Liver (tissue), 3 donors: ENCODE results near the gene LPAR1.

Source experiments
- EGR1 ChIP-seq, 2 donors: IDR thresholded peaks; 2 replicates each; pipeline ENCODE4 v1.6.1; 2016 to 2018; ENCODE audit warnings: antibody characterized with exemption in 2 of 2, low read depth in 2 of 2
- FOXA1 ChIP-seq: IDR thresholded peaks from 2 replicates; pipeline ENCODE4 v1.6.1; 2016; ENCODE audit warnings: antibody characterized with exemption
- HNF4G ChIP-seq: IDR thresholded peaks from 2 replicates; pipeline ENCODE4 v1.6.1; 2016; ENCODE audit warnings: antibody characterized with exemption
- NR2F2 ChIP-seq: IDR thresholded peaks from 2 replicates; pipeline ENCODE4 v1.6.1; 2016; ENCODE audit warnings: antibody characterized with exemption
- RAD21 ChIP-seq, 2 donors: IDR thresholded peaks; 2 replicates each; pipeline ENCODE4 v1.6.1; 2016; ENCODE audit warnings: antibody characterized with exemption in 2 of 2, mild to moderate bottlenecking in 2 of 2
- SP1 ChIP-seq: IDR thresholded peaks from 2 replicates; pipeline ENCODE4 v1.6.1; 2018; ENCODE audit warnings: antibody characterized with exemption, mild to moderate bottlenecking
- TAF1 ChIP-seq: conservative IDR thresholded peaks from 2 replicates; pipeline ENCODE4 v1.6.1; 2016; ENCODE audit warnings: antibody characterized with exemption, mild to moderate bottlenecking
- YY1 ChIP-seq: IDR thresholded peaks from 2 replicates; pipeline ENCODE4 v1.6.1; 2016; ENCODE audit warnings: antibody characterized with exemption, mild to moderate bottlenecking
- TF ChIP-seq, protein P1 (sequence below): IDR thresholded peaks from 2 replicates; pipeline ENCODE4 v1.6.1; 2016; ENCODE audit warnings: antibody characterized with exemption
- TF ChIP-seq, protein P2 (sequence below): fragments of 150-350 bp; IDR thresholded peaks from 2 replicates; pipeline ENCODE4 v1.5.1; 2017; ENCODE audit warnings: improper control_type of control experiment, low read depth, low read length; ENCODE audit not compliant: missing input control
- TF ChIP-seq, protein P3 (sequence below): IDR thresholded peaks from 2 replicates; pipeline ENCODE4 v1.6.1; 2016; ENCODE audit warnings: antibody characterized with exemption, mild to moderate bottlenecking
- TF ChIP-seq, protein P4 (sequence below): IDR thresholded peaks from 2 replicates; pipeline ENCODE4 v1.6.1; 2016; ENCODE audit warnings: antibody characterized with exemption
- TF ChIP-seq, protein P5 (sequence below): IDR thresholded peaks from 2 replicates; pipeline ENCODE4 v1.6.1; 2016; ENCODE audit warnings: antibody characterized with exemption
- donor health status: healthy.
- donor health status: healthy.

DNA sequence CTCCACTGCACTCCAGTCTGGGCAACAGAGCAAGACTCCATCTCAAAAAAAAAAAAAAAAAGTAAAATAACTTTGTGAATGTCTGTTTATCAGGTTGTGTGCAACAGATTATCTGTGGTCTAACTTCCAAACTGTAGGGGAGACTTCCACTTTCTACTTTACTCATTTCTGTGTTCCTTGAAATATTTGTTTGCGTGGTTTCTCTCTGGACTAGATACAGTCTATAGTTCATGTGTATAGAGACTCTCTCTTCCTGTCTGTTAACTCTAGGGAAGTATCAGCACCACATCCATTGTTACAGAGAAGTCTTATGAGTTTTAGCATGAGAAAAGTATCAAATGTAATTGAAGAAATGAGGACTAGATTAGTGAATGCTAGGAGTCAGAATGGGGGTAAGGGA lies 168.3 kb downstream of the LPAR1 start:
- TF ChIP-seq, protein P1, sequence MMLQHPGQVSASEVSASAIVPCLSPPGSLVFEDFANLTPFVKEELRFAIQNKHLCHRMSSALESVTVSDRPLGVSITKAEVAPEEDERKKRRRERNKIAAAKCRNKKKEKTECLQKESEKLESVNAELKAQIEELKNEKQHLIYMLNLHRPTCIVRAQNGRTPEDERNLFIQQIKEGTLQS, result no peak
- TF ChIP-seq, protein P2, sequence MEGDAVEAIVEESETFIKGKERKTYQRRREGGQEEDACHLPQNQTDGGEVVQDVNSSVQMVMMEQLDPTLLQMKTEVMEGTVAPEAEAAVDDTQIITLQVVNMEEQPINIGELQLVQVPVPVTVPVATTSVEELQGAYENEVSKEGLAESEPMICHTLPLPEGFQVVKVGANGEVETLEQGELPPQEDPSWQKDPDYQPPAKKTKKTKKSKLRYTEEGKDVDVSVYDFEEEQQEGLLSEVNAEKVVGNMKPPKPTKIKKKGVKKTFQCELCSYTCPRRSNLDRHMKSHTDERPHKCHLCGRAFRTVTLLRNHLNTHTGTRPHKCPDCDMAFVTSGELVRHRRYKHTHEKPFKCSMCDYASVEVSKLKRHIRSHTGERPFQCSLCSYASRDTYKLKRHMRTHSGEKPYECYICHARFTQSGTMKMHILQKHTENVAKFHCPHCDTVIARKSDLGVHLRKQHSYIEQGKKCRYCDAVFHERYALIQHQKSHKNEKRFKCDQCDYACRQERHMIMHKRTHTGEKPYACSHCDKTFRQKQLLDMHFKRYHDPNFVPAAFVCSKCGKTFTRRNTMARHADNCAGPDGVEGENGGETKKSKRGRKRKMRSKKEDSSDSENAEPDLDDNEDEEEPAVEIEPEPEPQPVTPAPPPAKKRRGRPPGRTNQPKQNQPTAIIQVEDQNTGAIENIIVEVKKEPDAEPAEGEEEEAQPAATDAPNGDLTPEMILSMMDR, result no peak
- TF ChIP-seq RAD21 (IDR thresholded peaks at IDR 0.05), result no peak
- no peak for TF ChIP-seq FOXA1
- no peak for TF ChIP-seq NR2F2
- TF ChIP-seq, protein P3, sequence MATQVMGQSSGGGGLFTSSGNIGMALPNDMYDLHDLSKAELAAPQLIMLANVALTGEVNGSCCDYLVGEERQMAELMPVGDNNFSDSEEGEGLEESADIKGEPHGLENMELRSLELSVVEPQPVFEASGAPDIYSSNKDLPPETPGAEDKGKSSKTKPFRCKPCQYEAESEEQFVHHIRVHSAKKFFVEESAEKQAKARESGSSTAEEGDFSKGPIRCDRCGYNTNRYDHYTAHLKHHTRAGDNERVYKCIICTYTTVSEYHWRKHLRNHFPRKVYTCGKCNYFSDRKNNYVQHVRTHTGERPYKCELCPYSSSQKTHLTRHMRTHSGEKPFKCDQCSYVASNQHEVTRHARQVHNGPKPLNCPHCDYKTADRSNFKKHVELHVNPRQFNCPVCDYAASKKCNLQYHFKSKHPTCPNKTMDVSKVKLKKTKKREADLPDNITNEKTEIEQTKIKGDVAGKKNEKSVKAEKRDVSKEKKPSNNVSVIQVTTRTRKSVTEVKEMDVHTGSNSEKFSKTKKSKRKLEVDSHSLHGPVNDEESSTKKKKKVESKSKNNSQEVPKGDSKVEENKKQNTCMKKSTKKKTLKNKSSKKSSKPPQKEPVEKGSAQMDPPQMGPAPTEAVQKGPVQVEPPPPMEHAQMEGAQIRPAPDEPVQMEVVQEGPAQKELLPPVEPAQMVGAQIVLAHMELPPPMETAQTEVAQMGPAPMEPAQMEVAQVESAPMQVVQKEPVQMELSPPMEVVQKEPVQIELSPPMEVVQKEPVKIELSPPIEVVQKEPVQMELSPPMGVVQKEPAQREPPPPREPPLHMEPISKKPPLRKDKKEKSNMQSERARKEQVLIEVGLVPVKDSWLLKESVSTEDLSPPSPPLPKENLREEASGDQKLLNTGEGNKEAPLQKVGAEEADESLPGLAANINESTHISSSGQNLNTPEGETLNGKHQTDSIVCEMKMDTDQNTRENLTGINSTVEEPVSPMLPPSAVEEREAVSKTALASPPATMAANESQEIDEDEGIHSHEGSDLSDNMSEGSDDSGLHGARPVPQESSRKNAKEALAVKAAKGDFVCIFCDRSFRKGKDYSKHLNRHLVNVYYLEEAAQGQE, result no peak
- no peak for TF ChIP-seq YY1
- TF ChIP-seq HNF4G, result no peak
- TF ChIP-seq, protein P4, sequence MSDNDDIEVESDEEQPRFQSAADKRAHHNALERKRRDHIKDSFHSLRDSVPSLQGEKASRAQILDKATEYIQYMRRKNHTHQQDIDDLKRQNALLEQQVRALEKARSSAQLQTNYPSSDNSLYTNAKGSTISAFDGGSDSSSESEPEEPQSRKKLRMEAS, result no peak
- TF ChIP-seq, protein P5, sequence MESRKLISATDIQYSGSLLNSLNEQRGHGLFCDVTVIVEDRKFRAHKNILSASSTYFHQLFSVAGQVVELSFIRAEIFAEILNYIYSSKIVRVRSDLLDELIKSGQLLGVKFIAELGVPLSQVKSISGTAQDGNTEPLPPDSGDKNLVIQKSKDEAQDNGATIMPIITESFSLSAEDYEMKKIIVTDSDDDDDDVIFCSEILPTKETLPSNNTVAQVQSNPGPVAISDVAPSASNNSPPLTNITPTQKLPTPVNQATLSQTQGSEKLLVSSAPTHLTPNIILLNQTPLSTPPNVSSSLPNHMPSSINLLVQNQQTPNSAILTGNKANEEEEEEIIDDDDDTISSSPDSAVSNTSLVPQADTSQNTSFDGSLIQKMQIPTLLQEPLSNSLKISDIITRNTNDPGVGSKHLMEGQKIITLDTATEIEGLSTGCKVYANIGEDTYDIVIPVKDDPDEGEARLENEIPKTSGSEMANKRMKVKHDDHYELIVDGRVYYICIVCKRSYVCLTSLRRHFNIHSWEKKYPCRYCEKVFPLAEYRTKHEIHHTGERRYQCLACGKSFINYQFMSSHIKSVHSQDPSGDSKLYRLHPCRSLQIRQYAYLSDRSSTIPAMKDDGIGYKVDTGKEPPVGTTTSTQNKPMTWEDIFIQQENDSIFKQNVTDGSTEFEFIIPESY, result no peak
- TF ChIP-seq EGR1 (IDR thresholded peaks at IDR 0.05; ENCODE audit: low read depth in 2 of 2), result no peak
- no peak for TF ChIP-seq SP1
- TF ChIP-seq TAF1, result no peak
